ENCODE data around the gene RPLP2.

- TF ChIP-seq EZH2 (IDR thresholded peaks at IDR 0.05; ENCODE audit: insufficient read depth, poor library complexity, severe bottlenecking) (no peak), EZH2phosphoT487 (IDR thresholded peaks at IDR 0.05; ENCODE audit: insufficient read depth, low read depth) (no peak)
These were observed 42.5 kb upstream of the RPLP2 start for GRCh38 chr11:767238-767637.

Data from GM23248 (cell line).